GM23338 (cell line): ENCODE data around the gene TAOK2. TPM values are rescaled to one million over a fixed set of nuclear protein-coding genes. Genes with fewer than 3 reads are reported as not detected.

Experiments used
- ATAC-seq: fragments of 200-7000 bp; cut with Tn5 transposase; 3 replicates; pipeline ENCODE4 v1.9.1; 2020
- DNase-seq: peaks from one replicate; pipeline ENCODE4 v3.0.0-alpha.2; 2015; ENCODE audit warnings: low spot score
- H2AFZ ChIP-seq: fragments of 200-600 bp; sonication (generic); 2 replicates; pipeline ENCODE4 v1.8.0; 2016; ENCODE audit warnings: antibody characterized with exemption, mild to moderate bottlenecking, moderate library complexity
- H3F3A ChIP-seq: fragments of 200-600 bp; sonication (generic); replicated peaks from 2 replicates; pipeline ENCODE4 v1.8.0; 2017; ENCODE audit warnings: antibody characterized with exemption, mixed run types, low read depth
- H3K27ac ChIP-seq: fragments of 200-600 bp; sonication (generic); 2 replicates; pipeline ENCODE4 v1.6.1; 2016; ENCODE audit warnings: low read depth
- H3K27me3 ChIP-seq: fragments of 200-600 bp; sonication (generic); 2 replicates; pipeline ENCODE4 v1.8.0; 2016; ENCODE audit warnings: mild to moderate bottlenecking, mixed run types, moderate library complexity; ENCODE audit not compliant: insufficient read depth
- H3K36me3 ChIP-seq: fragments of 200-600 bp; sonication (generic); 2 replicates; pipeline ENCODE4 v1.8.0; 2016; ENCODE audit warnings: mild to moderate bottlenecking; ENCODE audit not compliant: insufficient read depth
- H3K4me1 ChIP-seq: fragments of 200-600 bp; sonication (generic); 2 replicates; pipeline ENCODE4 v1.8.0; 2016; ENCODE audit warnings: mild to moderate bottlenecking, moderate library complexity; ENCODE audit not compliant: insufficient read depth
- H3K4me2 ChIP-seq: fragments of 200-600 bp; sonication (generic); 2 replicates; pipeline ENCODE4 v1.7.1; 2017; ENCODE audit warnings: mixed run types
- H3K4me3 ChIP-seq: fragments of 200-600 bp; sonication (generic); 2 replicates; pipeline ENCODE4 v1.6.1; 2016; ENCODE audit warnings: mixed run types
- H3K79me2 ChIP-seq: fragments of 200-600 bp; sonication (generic); replicated peaks from 2 replicates; pipeline ENCODE4 v1.8.0; 2017; ENCODE audit warnings: mild to moderate bottlenecking; ENCODE audit not compliant: insufficient read depth
- H3K9me2 ChIP-seq: fragments of 200-600 bp; sonication (generic); 2 replicates; pipeline ENCODE4 v1.8.0; 2017; ENCODE audit not compliant: insufficient read depth
- H4K20me1 ChIP-seq: fragments of 200-600 bp; sonication (generic); replicated peaks from 2 replicates; pipeline ENCODE4 v1.8.0; 2017; ENCODE audit warnings: mild to moderate bottlenecking; ENCODE audit not compliant: insufficient read depth
- H3K27ac Mint-ChIP-seq: 2 replicates; pipeline ENCODE4 v1.8.0; 2020; ENCODE audit warnings: inconsistent platforms, mild to moderate bottlenecking, moderate library complexity, mixed read lengths
- H3K27me3 Mint-ChIP-seq: 3 replicates; pipeline ENCODE4 v1.8.0; 2022; ENCODE audit warnings: low read depth, mild to moderate bottlenecking, moderate library complexity, mixed read lengths, inconsistent platforms; ENCODE audit not compliant: insufficient read depth, poor library complexity
- H3K36me3 Mint-ChIP-seq: 3 replicates; pipeline ENCODE4 v1.8.0; 2021; ENCODE audit warnings: low read depth, mild to moderate bottlenecking, inconsistent platforms, moderate library complexity, mixed read lengths
- H3K4me1 Mint-ChIP-seq: 3 replicates; pipeline ENCODE4 v1.8.0; 2020; ENCODE audit warnings: mild to moderate bottlenecking, inconsistent platforms, mixed read lengths
- H3K4me3 Mint-ChIP-seq: 3 replicates; pipeline ENCODE4 v1.8.0; 2021; ENCODE audit warnings: moderate library complexity, mild to moderate bottlenecking, inconsistent platforms, mixed read lengths
- H3K9me3 Mint-ChIP-seq: 3 replicates; pipeline ENCODE4 v1.8.0; 2020; ENCODE audit warnings: moderate library complexity, mild to moderate bottlenecking, inconsistent platforms, mixed read lengths
- CREB1 ChIP-seq: fragments of 250-450 bp; sonication (Bioruptor Pico); IDR thresholded peaks from 2 replicates; pipeline ENCODE4 v1.5.0; 2020; ENCODE audit warnings: low read depth, mild to moderate bottlenecking, moderate library complexity
- CTCF ChIP-seq, 2 experiments: fragments of 200-600 bp in 1 of 2; sonication (generic) in 1 of 2; conservative IDR thresholded peaks; 2 replicates each; pipeline versions ENCODE4 v1.5.1 to v1.6.1; 2016 to 2017; ENCODE audit warnings: antibody characterized with exemption in 2 of 2, low read depth in 2 of 2, mild to moderate bottlenecking in 2 of 2, moderate library complexity in 1 of 2
- ETS1 ChIP-seq: IDR thresholded peaks from 2 replicates; pipeline ENCODE4 v1.6.1; 2016; ENCODE audit warnings: antibody characterized with exemption
- EZH2 ChIP-seq: fragments of 200-600 bp; sonication (generic); IDR thresholded peaks from one replicate; pipeline ENCODE4 v1.8.0; 2017; ENCODE audit warnings: antibody characterized with exemption, mild to moderate bottlenecking, low read depth; ENCODE audit not compliant: unreplicated experiment
- EZH2phosphoT487 ChIP-seq: fragments of 200-600 bp; sonication (generic); IDR thresholded peaks from one replicate; pipeline ENCODE4 v1.8.1; 2018; ENCODE audit warnings: antibody characterized with exemption; ENCODE audit not compliant: unreplicated experiment
- JUNB ChIP-seq: IDR thresholded peaks from one replicate; pipeline ENCODE4 v1.6.1; 2016; ENCODE audit warnings: antibody characterized with exemption; ENCODE audit not compliant: unreplicated experiment
- NANOG ChIP-seq: IDR thresholded peaks from 2 replicates; pipeline ENCODE4 v1.6.1; 2016; ENCODE audit warnings: antibody characterized with exemption, borderline replicate concordance
- POLR2AphosphoS5 ChIP-seq: IDR thresholded peaks from 2 replicates; pipeline ENCODE4 v1.6.1; 2016; ENCODE audit warnings: antibody characterized with exemption, low read depth
- STAT1 ChIP-seq: IDR thresholded peaks from one replicate; pipeline ENCODE4 v1.6.1; 2016; ENCODE audit warnings: antibody characterized with exemption; ENCODE audit not compliant: unreplicated experiment
- ZNF114 ChIP-seq: fragments of 250-450 bp; sonication (Bioruptor Pico); IDR thresholded peaks from 2 replicates; pipeline ENCODE4 v1.5.0; 2020; ENCODE audit warnings: mild to moderate bottlenecking, moderate library complexity
- ZNF331 ChIP-seq: fragments of 250-450 bp; sonication (Bioruptor Pico); IDR thresholded peaks from 2 replicates; pipeline ENCODE4 v1.5.0; 2020; ENCODE audit warnings: low read depth, mild to moderate bottlenecking, moderate library complexity
- polyA plus RNA-seq: library from polyadenylated mRNA; unstranded; fragments of >200 nt; fragmentation: Nextera tagmentation; extraction: Ambion mirVana; gene quantifications from 2 replicates; pipeline ENCODE4 v1.2.1, GENCODE V29; 2016
- total RNA-seq: library from RNA; depleted of rRNA; stranded (reverse); fragments of >200 nt; shearing (Covaris generic); gene quantifications from 2 replicates; pipeline ENCODE4 v1.2.3, GENCODE V29; 2014
- TF ChIP-seq, protein P1 (sequence below): IDR thresholded peaks from one replicate; pipeline ENCODE4 v1.6.1; 2018; ENCODE audit warnings: antibody characterized with exemption; ENCODE audit not compliant: unreplicated experiment

Gene TAOK2
- total and polyA plus RNA-seq, 2 experiments from 2014 or later, result 8.8 to 45.2 TPM

GRCh38 chr16:29986231-29986630 is 12.6 kb downstream of the TAOK2 start (continued):
- TF ChIP-seq, protein P1, sequence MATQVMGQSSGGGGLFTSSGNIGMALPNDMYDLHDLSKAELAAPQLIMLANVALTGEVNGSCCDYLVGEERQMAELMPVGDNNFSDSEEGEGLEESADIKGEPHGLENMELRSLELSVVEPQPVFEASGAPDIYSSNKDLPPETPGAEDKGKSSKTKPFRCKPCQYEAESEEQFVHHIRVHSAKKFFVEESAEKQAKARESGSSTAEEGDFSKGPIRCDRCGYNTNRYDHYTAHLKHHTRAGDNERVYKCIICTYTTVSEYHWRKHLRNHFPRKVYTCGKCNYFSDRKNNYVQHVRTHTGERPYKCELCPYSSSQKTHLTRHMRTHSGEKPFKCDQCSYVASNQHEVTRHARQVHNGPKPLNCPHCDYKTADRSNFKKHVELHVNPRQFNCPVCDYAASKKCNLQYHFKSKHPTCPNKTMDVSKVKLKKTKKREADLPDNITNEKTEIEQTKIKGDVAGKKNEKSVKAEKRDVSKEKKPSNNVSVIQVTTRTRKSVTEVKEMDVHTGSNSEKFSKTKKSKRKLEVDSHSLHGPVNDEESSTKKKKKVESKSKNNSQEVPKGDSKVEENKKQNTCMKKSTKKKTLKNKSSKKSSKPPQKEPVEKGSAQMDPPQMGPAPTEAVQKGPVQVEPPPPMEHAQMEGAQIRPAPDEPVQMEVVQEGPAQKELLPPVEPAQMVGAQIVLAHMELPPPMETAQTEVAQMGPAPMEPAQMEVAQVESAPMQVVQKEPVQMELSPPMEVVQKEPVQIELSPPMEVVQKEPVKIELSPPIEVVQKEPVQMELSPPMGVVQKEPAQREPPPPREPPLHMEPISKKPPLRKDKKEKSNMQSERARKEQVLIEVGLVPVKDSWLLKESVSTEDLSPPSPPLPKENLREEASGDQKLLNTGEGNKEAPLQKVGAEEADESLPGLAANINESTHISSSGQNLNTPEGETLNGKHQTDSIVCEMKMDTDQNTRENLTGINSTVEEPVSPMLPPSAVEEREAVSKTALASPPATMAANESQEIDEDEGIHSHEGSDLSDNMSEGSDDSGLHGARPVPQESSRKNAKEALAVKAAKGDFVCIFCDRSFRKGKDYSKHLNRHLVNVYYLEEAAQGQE, result no peak
- TF ChIP-seq EZH2phosphoT487, result no peak
- TF ChIP-seq POLR2AphosphoS5, result no peak
- no peak for TF ChIP-seq ZNF114 (CRISPR knock-in tag)
- no peak for TF ChIP-seq NANOG
- no peak for TF ChIP-seq JUNB
- no peak for TF ChIP-seq STAT1
- TF ChIP-seq ETS1, result no peak
- TF ChIP-seq CTCF (conservative IDR thresholded peaks at IDR 0.05; ENCODE audit: low read depth in 2 of 2), result no peak
- TF ChIP-seq CREB1 (CRISPR knock-in tag), result no peak
- TF ChIP-seq ZNF331, result no peak

- Histone ChIP-seq H3K9me2 (no peaks in the 10 kb centered on the region), H4K20me1 (no peaks in the 10 kb centered on the region; the same call in 1 of the 2 replicates), H3F3A (no peaks in the 10 kb centered on the region), H3K4me2 (no peak overlapping the region), H3K4me3 (no peak overlapping the region), H3K27ac (no peak overlapping the region), H3K4me1 (no peaks in the 10 kb centered on the region), H3K79me2 (no peaks in the 10 kb centered on the region), H3K36me3 (peaks cover 17% of the 10 kb centered on the region), H3K27me3 (no peaks in the 10 kb centered on the region), H2AFZ (no peak overlapping the region)
- no peaks in the 10 kb centered on the region; the same call in 1 of the 3 replicates for H3K9me3 Mint-ChIP-seq
- H3K27me3 Mint-ChIP-seq, result peaks cover 5% of the 10 kb centered on the region
- DNase-seq (no peak), ATAC-seq (no peak)
- no peaks in the 10 kb centered on the region; the same call in 2 of the 3 replicates for H3K4me1 Mint-ChIP-seq
- peaks cover 73% of the 10 kb centered on the region for H3K36me3 Mint-ChIP-seq
- no peak overlapping the region for H3K4me3 Mint-ChIP-seq
- no peak overlapping the region for H3K27ac Mint-ChIP-seq
- TF ChIP-seq JUNB (no peak), ZNF114 (CRISPR knock-in tag) (no peak), ETS1 (no peak), ZNF331 (no peak), EZH2 (no peak), NANOG (no peak)
- TF ChIP-seq, protein P1, result no peak
Observed at GRCh38 chr16:29986931-29987330, 13.3 kb downstream of the TAOK2 start.
